Neural crest cell (in vitro differentiated cells): Measurements from ENCODE around the gene ERGIC3. TPM values are rescaled to one million over a fixed set of nuclear protein-coding genes. Genes with fewer than 3 reads are reported as not detected.

Experiments
- DNase-seq: peaks from one replicate; pipeline ENCODE4 v3.0.0; 2021; ENCODE audit warnings: low read depth, mixed read lengths, low spot score
- H3K27ac Mint-ChIP-seq: one replicate; pipeline ENCODE4 v1.8.0; 2021; ENCODE audit warnings: mild to moderate bottlenecking, mixed read lengths; ENCODE audit not compliant: unreplicated experiment
- H3K27me3 Mint-ChIP-seq: 2 replicates; pipeline ENCODE4 v1.8.0; 2021; ENCODE audit warnings: low read depth, mild to moderate bottlenecking, mixed read lengths
- H3K36me3 Mint-ChIP-seq: 2 replicates; pipeline ENCODE4 v1.8.0; 2021; ENCODE audit warnings: low read depth, mild to moderate bottlenecking, mixed read lengths
- H3K4me1 Mint-ChIP-seq: 2 replicates; pipeline ENCODE4 v1.8.0; 2021; ENCODE audit warnings: mixed read lengths
- H3K4me3 Mint-ChIP-seq: one replicate; pipeline ENCODE4 v1.8.0; 2021; ENCODE audit warnings: mild to moderate bottlenecking, mixed read lengths
- H3K9me3 Mint-ChIP-seq: 2 replicates; pipeline ENCODE4 v1.8.0; 2021; ENCODE audit warnings: mixed read lengths
- CTCF ChIP-seq: fragments of 200-600 bp; sonication (generic); conservative IDR thresholded peaks from 2 replicates; pipeline ENCODE4 v1.5.0; 2021; ENCODE audit warnings: antibody characterized with exemption, mild to moderate bottlenecking
- total RNA-seq: library from RNA; stranded (reverse); gene quantifications from 2 replicates; pipeline ENCODE4 v1.2.1, GENCODE V29; 2021

The ERGIC3 gene
- total RNA-seq, 1 donor from 2014 or later: 267 TPM

GRCh38 chr20:35559042-35559693 lies 17.3 kb downstream of the ERGIC3 start:
- H3K9me3 Mint-ChIP-seq: no peaks in the 10 kb centered on the region
- DNase-seq: no peak
- no peak for TF ChIP-seq CTCF
- no peak overlapping the region for H3K27ac Mint-ChIP-seq
- peaks cover 12% of the 10 kb centered on the region for H3K36me3 Mint-ChIP-seq
- peaks cover 4% of the 10 kb centered on the region for H3K4me1 Mint-ChIP-seq
- no peak overlapping the region for H3K4me3 Mint-ChIP-seq
- no peaks in the 10 kb centered on the region for H3K27me3 Mint-ChIP-seq

GRCh38 chr20:35560105-35560511 lies 18.2 kb downstream of the ERGIC3 start:
- Mint-ChIP-seq H3K27me3 (no peaks in the 10 kb centered on the region), H3K4me3 (no peak overlapping the region), H3K36me3 (peaks cover 9% of the 10 kb centered on the region), H3K4me1 (peaks cover 4% of the 10 kb centered on the region), H3K9me3 (no peaks in the 10 kb centered on the region), H3K27ac (no peak overlapping the region)
- no peak for DNase-seq
- TF ChIP-seq CTCF: no peak

DNA sequence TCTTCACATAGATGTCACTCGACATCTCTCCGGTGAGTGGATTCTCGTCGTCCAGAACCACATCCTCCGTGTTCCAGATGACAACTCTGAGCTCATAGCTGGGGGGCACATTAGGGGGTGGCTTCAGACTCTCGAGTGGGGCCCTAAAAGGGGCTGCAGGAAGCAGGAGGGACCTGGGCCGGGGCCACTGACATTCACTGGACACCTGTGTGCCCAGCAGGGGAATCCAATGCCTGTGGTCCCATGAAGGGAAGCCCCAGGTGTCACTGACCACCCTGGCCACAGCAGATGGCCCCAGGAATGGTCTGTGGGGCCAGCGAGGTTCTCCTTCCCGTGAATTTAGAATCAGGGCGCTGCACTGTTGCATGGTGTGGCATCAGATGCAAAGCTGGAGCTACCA lies 18.7 kb downstream of the ERGIC3 start:
- no peaks in the 10 kb centered on the region for H3K27me3 Mint-ChIP-seq
- H3K36me3 Mint-ChIP-seq: peaks cover 7% of the 10 kb centered on the region
- no peaks in the 10 kb centered on the region for H3K9me3 Mint-ChIP-seq
- no peak for DNase-seq
- peaks cover 4% of the 10 kb centered on the region for H3K4me1 Mint-ChIP-seq
- no peak for TF ChIP-seq CTCF
- H3K27ac Mint-ChIP-seq: peak overlapping the region; percentile 5
- H3K4me3 Mint-ChIP-seq: no peak overlapping the region

DNA sequence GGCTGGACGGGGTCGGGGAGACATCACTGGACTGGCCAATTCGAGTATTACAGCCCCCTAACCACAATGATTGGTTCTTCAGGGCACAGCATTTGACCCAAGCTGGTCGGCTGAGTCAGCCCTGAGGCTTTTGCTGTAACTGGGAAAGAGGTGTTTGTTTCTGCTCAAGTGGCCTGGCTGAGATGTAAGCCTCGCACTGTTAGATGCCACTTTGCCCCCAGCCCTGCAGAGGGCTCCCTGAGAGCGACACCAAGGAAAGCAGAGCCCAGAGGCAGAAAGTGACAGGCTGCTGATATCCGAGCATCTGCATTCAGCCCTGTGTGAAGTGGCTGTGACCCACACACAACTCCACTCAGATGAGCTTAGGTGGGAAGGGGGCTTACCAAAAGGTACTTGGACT lies 19.4 kb downstream of the ERGIC3 start:
- H3K27ac Mint-ChIP-seq: no peak overlapping the region
- H3K9me3 Mint-ChIP-seq: no peaks in the 10 kb centered on the region
- H3K27me3 Mint-ChIP-seq: peaks cover 2% of the 10 kb centered on the region
- peaks cover 4% of the 10 kb centered on the region for H3K4me1 Mint-ChIP-seq
- DNase-seq: peak; percentile 34
- peak overlapping the region; percentile 42 for H3K4me3 Mint-ChIP-seq
- peak; percentile 46 for TF ChIP-seq CTCF
- peaks cover 7% of the 10 kb centered on the region for H3K36me3 Mint-ChIP-seq

GRCh38 chr20:35561671-35562070 lies 19.8 kb downstream of the ERGIC3 start:
- Mint-ChIP-seq H3K4me1 (peaks cover 4% of the 10 kb centered on the region), H3K9me3 (no peaks in the 10 kb centered on the region), H3K4me3 (no peak overlapping the region), H3K27me3 (peaks cover 2% of the 10 kb centered on the region), H3K36me3 (peaks cover 7% of the 10 kb centered on the region), H3K27ac (no peak overlapping the region)
- no peak for DNase-seq
- TF ChIP-seq CTCF: peak; percentile 1
